Stimulated activated CD4-positive, alpha-beta T cell treated with anti-CD3 and anti-CD28 coated beads, TNF-alpha, amount 100 ng/mL, for 1 hour (primary cell): ENCODE results near the gene CLIC1.
A peak's percentile ranks its signal among the peaks of the same experiment; 100 is the strongest.

Experiments
- DNase-seq, 3 donors: peaks; one replicate each; pipeline ENCODE4 v3.0.0-alpha.2; 2020; ENCODE audit warnings: low read depth in 3 of 3, low spot score in 1 of 3

Gene CLIC1

GRCh38 chr6:31736021-31736767 lies at the start of gene CLIC1:
Gene CLIC1, minus strand, starts transcription at chr6:31736530. Its CDS starts 230 bp downstream, at chr6:31736300.
- DNase-seq, result peak in 2 of 3 donors; percentile 54 to 64

- no peak for DNase-seq
Measured at GRCh38 chr6:31785475-31785874, 49.1 kb upstream of the CLIC1 start.

GRCh38 chr6:31784098-31784925 lies 48.0 kb upstream of the CLIC1 start:
- DNase-seq, result no peak

- no peak for DNase-seq
Measured at GRCh38 chr6:31782126-31782855, 46.0 kb upstream of the CLIC1 start.

GRCh38 chr6:31781244-31782125 lies 45.2 kb upstream of the CLIC1 start:
- no peak for DNase-seq

GRCh38 chr6:31780507-31781243 lies 44.3 kb upstream of the CLIC1 start:
- no peak for DNase-seq

- DNase-seq, result no peak
Measured at GRCh38 chr6:31779908-31780307, 43.6 kb upstream of the CLIC1 start.

- DNase-seq, result no peak
Measured at GRCh38 chr6:31778999-31779885, 42.9 kb upstream of the CLIC1 start.

GRCh38 chr6:31778193-31778592 lies 41.9 kb upstream of the CLIC1 start:
- DNase-seq, result no peak

- no peak for DNase-seq
Measured at GRCh38 chr6:31777667-31778050, 41.3 kb upstream of the CLIC1 start.

GRCh38 chr6:31776989-31777666 lies 40.8 kb upstream of the CLIC1 start, which contains the start of gene VWA7:
Gene VWA7, minus strand, starts transcription at chr6:31777328. Its CDS starts 549 bp downstream, at chr6:31776779.
- DNase-seq, result peak; percentile 21 to 70 (median 45)

GRCh38 chr6:31776485-31776988 lies 40.2 kb upstream of the CLIC1 start:
- DNase-seq, result no peak

- no peak for DNase-seq
Measured at GRCh38 chr6:31775633-31776484, 39.5 kb upstream of the CLIC1 start.

GRCh38 chr6:31775184-31775583 lies 38.9 kb upstream of the CLIC1 start:
- DNase-seq, result no peak

GRCh38 chr6:31771992-31772358 lies 35.6 kb upstream of the CLIC1 start:
- DNase-seq, result no peak

- no peak for DNase-seq
Measured at GRCh38 chr6:31770860-31771259, 34.5 kb upstream of the CLIC1 start.

- DNase-seq, result peak; percentile 57 to 68 (median 65)
Measured at GRCh38 chr6:31769684-31770371, 33.5 kb upstream of the CLIC1 start.
